ENCODE results near the gene ORAI3. TPM values are rescaled to one million over a fixed set of nuclear protein-coding genes. Genes with fewer than 3 reads are reported as not detected.
"Not testable (repeated sequence)": the region's sequence is repeated elsewhere in the genome, so short reads cannot be mapped to it uniquely, and the experiment has no call there.

The ORAI3 gene
- total RNA-seq, 1 donor from 2014 or later, result 34.4 TPM

- DNase-seq (ENCODE audit: low spot score), result no peak
Measured at GRCh38 chr16:30924076-30924912, 24.6 kb upstream of the ORAI3 start.

GRCh38 chr16:30924913-30925631 lies 23.8 kb upstream of the ORAI3 start:
- DNase-seq (ENCODE audit: low spot score), result no peak

- DNase-seq (ENCODE audit: low spot score), result no peak
Measured at GRCh38 chr16:30925632-30925987, 23.3 kb upstream of the ORAI3 start.

GRCh38 chr16:30925995-30926811 lies 22.7 kb upstream of the ORAI3 start:
- no peak for DNase-seq (ENCODE audit: low spot score)

GRCh38 chr16:30926937-30927788 lies 21.7 kb upstream of the ORAI3 start:
- DNase-seq (ENCODE audit: low spot score), result no peak

GRCh38 chr16:30927789-30928378 lies 21.0 kb upstream of the ORAI3 start:
- DNase-seq (ENCODE audit: low spot score), result no peak

- DNase-seq (ENCODE audit: low spot score), result no peak
Measured at GRCh38 chr16:30928390-30928789, 20.5 kb upstream of the ORAI3 start.

GRCh38 chr16:30929167-30929566 lies 19.7 kb upstream of the ORAI3 start:
- no peak for DNase-seq (ENCODE audit: low spot score)

GRCh38 chr16:30930160-30930571 lies 18.7 kb upstream of the ORAI3 start:
- no peak for DNase-seq (ENCODE audit: low spot score)

GRCh38 chr16:30931068-30931650 lies 17.7 kb upstream of the ORAI3 start:
- no peak for DNase-seq (ENCODE audit: low spot score)

GRCh38 chr16:30934827-30935557 lies 13.9 kb upstream of the ORAI3 start:
- no peak for DNase-seq (ENCODE audit: low spot score)

- no peak for DNase-seq (ENCODE audit: low spot score)
Measured at GRCh38 chr16:30937692-30938091, 11.2 kb upstream of the ORAI3 start.

GRCh38 chr16:30939571-30939970 lies 9.3 kb upstream of the ORAI3 start:
- not testable (repeated sequence) for DNase-seq (ENCODE audit: low spot score)

GRCh38 chr16:30941600-30942425 lies 7.1 kb upstream of the ORAI3 start:
- peak; percentile 77 for DNase-seq (ENCODE audit: low spot score)

- DNase-seq (ENCODE audit: low spot score), result no peak
Measured at GRCh38 chr16:30942426-30942806, 6.5 kb upstream of the ORAI3 start.

- DNase-seq (ENCODE audit: low spot score), result no peak
Measured at GRCh38 chr16:30944352-30944751, 4.5 kb upstream of the ORAI3 start.

GRCh38 chr16:30946671-30947540 lies 2.0 kb upstream of the ORAI3 start:
- no peak for DNase-seq (ENCODE audit: low spot score)

GRCh38 chr16:30947541-30947858 lies 1.4 kb upstream of the ORAI3 start:
- no peak for DNase-seq (ENCODE audit: low spot score)
